ENCODE data around the gene TRAF7. TPM values are rescaled to one million over a fixed set of nuclear protein-coding genes. Genes with fewer than 3 reads are reported as not detected.

TRAF7 gene
- total and polyA plus RNA-seq, 2 of the 13 experiments (the other 11 are each of a cell fraction or from before 2014, with no cell fraction given) = 47.9 to 65.6 TPM

- TF ChIP-seq MLXIP (CRISPR knock-in tag; IDR thresholded peaks at IDR 0.05; ENCODE audit: borderline replicate concordance) = no peak
- no peak for TF ChIP-seq IRF1 (CRISPR knock-in tag; IDR thresholded peaks at IDR 0.05; ENCODE audit: low read depth)
- TF ChIP-seq CBX1 (IDR thresholded peaks at IDR 0.05; ENCODE audit: low read depth) = no peak
- TF ChIP-seq IRF2 (CRISPR knock-in tag; IDR thresholded peaks at IDR 0.05) = peak; percentile 28; the same call in 1 of the 2 replicates
- TF ChIP-seq ESRRA (CRISPR knock-in tag; IDR thresholded peaks at IDR 0.05; ENCODE audit: low read depth) = no peak; the same call in 1 of the 2 replicates
- no peak for TF ChIP-seq ZNF766 (CRISPR knock-in tag; IDR thresholded peaks at IDR 0.05; ENCODE audit: borderline replicate concordance)
- TF ChIP-seq TSC22D2 (CRISPR knock-in tag; IDR thresholded peaks at IDR 0.05; ENCODE audit: borderline replicate concordance) = no peak
- TF ChIP-seq HIVEP1 (CRISPR knock-in tag; IDR thresholded peaks at IDR 0.05) = peak; percentile 60
- peak; percentile 60; the same call in 1 of the 2 replicates for TF ChIP-seq IKZF5 (CRISPR knock-in tag; IDR thresholded peaks at IDR 0.05)
- TF ChIP-seq RNF219 (CRISPR knock-in tag; IDR thresholded peaks at IDR 0.05) = no peak
- peak; percentile 77 for TF ChIP-seq SIN3A (IDR thresholded peaks at IDR 0.05; ENCODE audit: borderline replicate concordance, low read depth, low read length)
- TF ChIP-seq HNF1A (IDR thresholded peaks at IDR 0.05; ENCODE audit: low read depth) = no peak
- no peak for TF ChIP-seq HNF1A (CRISPR knock-in tag; IDR thresholded peaks at IDR 0.05; ENCODE audit: borderline replicate concordance)
- TF ChIP-seq ZBTB26 (CRISPR knock-in tag; IDR thresholded peaks at IDR 0.05; ENCODE audit: borderline replicate concordance) = 0 out of 2 replicates have a peak, but pooled peaks have one; percentile 55
- TF ChIP-seq ZNF207 (IDR thresholded peaks at IDR 0.05; ENCODE audit: borderline replicate concordance) = no peak
Observed at GRCh38 chr16:2147981-2148671, 7.5 kb upstream of the TRAF7 start, which contains the start of gene RAB26 (continued).
